ENCODE measurements around the gene CATSPERZ. TPM values are rescaled to one million over a fixed set of nuclear protein-coding genes. Genes with fewer than 3 reads are reported as not detected.
A peak's percentile ranks its signal among the peaks of the same experiment; 100 is the strongest.

The CATSPERZ gene
- total and polyA plus RNA-seq, 2 donors from 2014 or later, result not detected

GRCh38 chr11:64316672-64317324, 16.6 kb downstream of the CATSPERZ start:
- H3K27me3 ChIP-seq (ENCODE audit: control insufficient read depth, insufficient read depth, low read length), result no peaks in the 10 kb centered on the region
- H3K9ac ChIP-seq (ENCODE audit: low read length in 3 of 3), result peak overlapping the region; percentile 80 to 95 (median 89)
- TF ChIP-seq CTCF (IDR thresholded peaks at IDR 0.05; ENCODE audit: borderline replicate concordance, extremely low read depth, insufficient read depth), result no peak
- no peak for FAIRE-seq
- peak overlapping the region; percentile 100 for H3K27ac ChIP-seq (ENCODE audit: low read depth in 2 of 2, low read length in 2 of 2)
- H3K9me3 ChIP-seq (ENCODE audit: control insufficient read depth in 2 of 3, insufficient read depth in 1 of 3, low read length in 3 of 3), result no peaks in the 10 kb centered on the region
- H3K4me1 ChIP-seq (ENCODE audit: control insufficient read depth in 2 of 3, insufficient read depth in 2 of 3, low read depth in 1 of 3, low read length in 3 of 3), result peaks cover 0 to 13% (median 6%) of the 10 kb centered on the region in 3 donors
- peaks cover 0 to 12% (median 8%) of the 10 kb centered on the region in 3 donors for H3K36me3 ChIP-seq (ENCODE audit: control insufficient read depth in 2 of 3, insufficient read depth in 3 of 3, low read length in 3 of 3)
- H3K4me3 ChIP-seq (ENCODE audit: low read length in 3 of 3), result peak overlapping the region; percentile 89 to 96 (median 92)
- intact Hi-C loops (cut with DNase I), result no loop called here
- DNase-seq, result peak in 2 of 5 donors; percentile 30 to 66

- DNase-seq (peak; percentile 97 to 99 (median 98)), FAIRE-seq (peak; percentile 94)
- intact Hi-C loops (cut with DNase I), result no loop called here
- H3K4me1 ChIP-seq (ENCODE audit: control insufficient read depth in 2 of 3, insufficient read depth in 2 of 3, low read depth in 1 of 3, low read length in 3 of 3), result peaks cover 0 to 13% (median 6%) of the 10 kb centered on the region in 3 donors
- peak within 1 kb of the TSS; percentile 89 to 96 (median 92) for H3K4me3 ChIP-seq (ENCODE audit: low read length in 3 of 3)
- no peaks in the 10 kb centered on the region for H3K9me3 ChIP-seq (ENCODE audit: control insufficient read depth in 2 of 3, insufficient read depth in 1 of 3, low read length in 3 of 3)
- peak within 1 kb of the TSS; percentile 89 to 97 (median 95) for H3K9ac ChIP-seq (ENCODE audit: low read length in 3 of 3)
- peak within 1 kb of the TSS; percentile 100 for H3K27ac ChIP-seq (ENCODE audit: low read depth in 2 of 2, low read length in 2 of 2)
- peaks cover 0 to 12% (median 8%) of the 10 kb centered on the region in 3 donors for H3K36me3 ChIP-seq (ENCODE audit: control insufficient read depth in 2 of 3, insufficient read depth in 3 of 3, low read length in 3 of 3)
- TF ChIP-seq CTCF (IDR thresholded peaks at IDR 0.05; ENCODE audit: borderline replicate concordance, extremely low read depth, insufficient read depth), result no peak
- H3K27me3 ChIP-seq (ENCODE audit: control insufficient read depth, insufficient read depth, low read length), result no peaks in the 10 kb centered on the region
Measured at GRCh38 chr11:64317325-64317960, 17.3 kb downstream of the CATSPERZ start, which contains the start of gene TRMT112. TSS of gene TRMT112 (minus strand) at chr11:64317559. CDS start at chr11:64317526, 33 bp downstream.

GRCh38 chr11:64317961-64318765, 18.0 kb downstream of the CATSPERZ start, which contains the start of gene PRDX5:
TSS of gene PRDX5 (plus strand) at chr11:64318121. CDS start at chr11:64318216, 95 bp downstream.
- no peaks in the 10 kb centered on the region for H3K9me3 ChIP-seq (ENCODE audit: control insufficient read depth in 2 of 3, insufficient read depth in 1 of 3, low read length in 3 of 3)
- no peak for FAIRE-seq
- peaks cover 0 to 9% (median 5%) of the 10 kb centered on the region in 3 donors for H3K36me3 ChIP-seq (ENCODE audit: control insufficient read depth in 2 of 3, insufficient read depth in 3 of 3, low read length in 3 of 3)
- peak within 1 kb of the TSS; percentile 100 for H3K27ac ChIP-seq (ENCODE audit: low read depth in 2 of 2, low read length in 2 of 2)
- DNase-seq, result peak; percentile 96 to 99 (median 98)
- H3K27me3 ChIP-seq (ENCODE audit: control insufficient read depth, insufficient read depth, low read length), result no peaks in the 10 kb centered on the region
- peak within 1 kb of the TSS; percentile 89 to 97 (median 95) for H3K9ac ChIP-seq (ENCODE audit: low read length in 3 of 3)
- H3K4me1 ChIP-seq (ENCODE audit: control insufficient read depth in 2 of 3, insufficient read depth in 2 of 3, low read depth in 1 of 3, low read length in 3 of 3), result peaks cover 0 to 13% (median 6%) of the 10 kb centered on the region in 3 donors
- peak within 1 kb of the TSS; percentile 89 to 96 (median 92) for H3K4me3 ChIP-seq (ENCODE audit: low read length in 3 of 3)
- peak; percentile 52 for TF ChIP-seq CTCF (IDR thresholded peaks at IDR 0.05; ENCODE audit: borderline replicate concordance, extremely low read depth, insufficient read depth)
- intact Hi-C loops (cut with DNase I), result no loop called here

All from kidney (tissue), 14 donors.